Osteoblast (primary cell): Measurements from ENCODE around the gene MRPL50. TPM values are rescaled to one million over a fixed set of nuclear protein-coding genes. Genes with fewer than 3 reads are reported as not detected.

Source experiments
- DNase-seq: peaks from one replicate; pipeline ENCODE4 v3.0.0; 2011; ENCODE audit warnings: low spot score, mixed read lengths; ENCODE audit not compliant: insufficient read length; ENCODE audit errors: missing footprints
- H2AFZ ChIP-seq: 2 replicates; pipeline ENCODE4 v1.6.0; 2011; ENCODE audit warnings: mild to moderate bottlenecking, low read length
- H3K27ac ChIP-seq: 2 replicates; pipeline ENCODE4 v1.5.1; 2011; ENCODE audit warnings: mild to moderate bottlenecking, low read depth, low read length, moderate library complexity
- H3K27me3 ChIP-seq: 2 replicates; pipeline ENCODE4 v1.6.0; 2012; ENCODE audit warnings: mild to moderate bottlenecking, control low read depth, inconsistent platforms, low read length, moderate library complexity; ENCODE audit not compliant: insufficient read depth
- H3K36me3 ChIP-seq: 2 replicates; pipeline ENCODE4 v1.5.1; 2011; ENCODE audit warnings: mild to moderate bottlenecking, low read length, control low read depth, moderate library complexity; ENCODE audit not compliant: insufficient read depth
- H3K4me1 ChIP-seq: 2 replicates; pipeline ENCODE4 v1.5.1; 2011; ENCODE audit warnings: mild to moderate bottlenecking, low read length, control low read depth, moderate library complexity; ENCODE audit not compliant: insufficient read depth
- H3K4me2 ChIP-seq: 2 replicates; pipeline ENCODE4 v1.6.0; 2011; ENCODE audit warnings: mild to moderate bottlenecking, low read length; ENCODE audit not compliant: insufficient read depth
- H3K4me3 ChIP-seq: fragments of 200-600 bp; sonication (generic); 3 replicates; pipeline ENCODE4 v1.5.1; 2012; ENCODE audit warnings: mild to moderate bottlenecking, low read length, inconsistent platforms; ENCODE audit not compliant: insufficient read depth
- H3K79me2 ChIP-seq: 2 replicates; pipeline ENCODE4 v1.6.0; 2012; ENCODE audit warnings: mild to moderate bottlenecking, low read length, control low read depth, inconsistent platforms; ENCODE audit not compliant: insufficient read depth
- H3K9me3 ChIP-seq: 2 replicates; pipeline ENCODE4 v1.5.1; 2011; ENCODE audit warnings: low read depth, low read length, control low read depth
- H4K20me1 ChIP-seq: 2 replicates; pipeline ENCODE4 v1.6.0; 2012; ENCODE audit warnings: mild to moderate bottlenecking, low read length, control low read depth; ENCODE audit not compliant: insufficient read depth
- total RNA-seq: library from RNA; depleted of rRNA; stranded (reverse); fragments of >200 nt; gene quantifications from 2 replicates; pipeline ENCODE4 v1.2.3, GENCODE V29; 2012
- TF ChIP-seq, protein P1 (sequence below): IDR thresholded peaks from 2 replicates; pipeline ENCODE4 v1.5.1; 2011; ENCODE audit warnings: mild to moderate bottlenecking, low read depth, low read length, moderate library complexity; ENCODE audit errors: extremely low read depth

The MRPL50 gene
- total RNA-seq, 1 donor, result 12.3 TPM

DNA sequence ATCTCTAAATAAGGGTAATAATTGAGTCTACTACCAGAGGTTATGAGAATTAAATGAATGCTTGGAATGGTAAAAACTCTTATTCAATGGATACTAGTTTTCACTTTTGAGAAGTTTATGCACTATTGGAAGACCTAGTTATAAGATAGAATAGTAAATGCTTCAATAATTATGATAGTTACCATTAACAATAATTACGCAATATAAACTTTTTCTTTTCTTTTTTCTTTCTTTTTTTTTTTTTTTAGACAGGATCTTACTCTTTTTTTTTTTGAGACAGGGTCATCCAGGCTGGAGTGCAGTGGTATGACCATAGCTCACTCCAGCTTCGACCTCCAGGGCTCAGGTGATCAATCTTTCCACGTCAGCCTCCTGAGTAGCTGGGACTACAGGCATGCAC lies 30.5 kb upstream of the MRPL50 start:
- no peak overlapping the region for H3K4me2 ChIP-seq
- no peak for DNase-seq
- H3K27me3 ChIP-seq, result no peaks in the 10 kb centered on the region
- H3K9me3 ChIP-seq, result no peaks in the 10 kb centered on the region
- H4K20me1 ChIP-seq, result no peaks in the 10 kb centered on the region
- TF ChIP-seq, protein P1, sequence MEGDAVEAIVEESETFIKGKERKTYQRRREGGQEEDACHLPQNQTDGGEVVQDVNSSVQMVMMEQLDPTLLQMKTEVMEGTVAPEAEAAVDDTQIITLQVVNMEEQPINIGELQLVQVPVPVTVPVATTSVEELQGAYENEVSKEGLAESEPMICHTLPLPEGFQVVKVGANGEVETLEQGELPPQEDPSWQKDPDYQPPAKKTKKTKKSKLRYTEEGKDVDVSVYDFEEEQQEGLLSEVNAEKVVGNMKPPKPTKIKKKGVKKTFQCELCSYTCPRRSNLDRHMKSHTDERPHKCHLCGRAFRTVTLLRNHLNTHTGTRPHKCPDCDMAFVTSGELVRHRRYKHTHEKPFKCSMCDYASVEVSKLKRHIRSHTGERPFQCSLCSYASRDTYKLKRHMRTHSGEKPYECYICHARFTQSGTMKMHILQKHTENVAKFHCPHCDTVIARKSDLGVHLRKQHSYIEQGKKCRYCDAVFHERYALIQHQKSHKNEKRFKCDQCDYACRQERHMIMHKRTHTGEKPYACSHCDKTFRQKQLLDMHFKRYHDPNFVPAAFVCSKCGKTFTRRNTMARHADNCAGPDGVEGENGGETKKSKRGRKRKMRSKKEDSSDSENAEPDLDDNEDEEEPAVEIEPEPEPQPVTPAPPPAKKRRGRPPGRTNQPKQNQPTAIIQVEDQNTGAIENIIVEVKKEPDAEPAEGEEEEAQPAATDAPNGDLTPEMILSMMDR, result no peak
- no peak overlapping the region for H3K4me3 ChIP-seq
- H3K36me3 ChIP-seq, result no peaks in the 10 kb centered on the region
- H3K27ac ChIP-seq, result no peak overlapping the region
- H3K4me1 ChIP-seq, result no peaks in the 10 kb centered on the region
- H2AFZ ChIP-seq, result no peak overlapping the region
- H3K79me2 ChIP-seq, result no peaks in the 10 kb centered on the region

DNA sequence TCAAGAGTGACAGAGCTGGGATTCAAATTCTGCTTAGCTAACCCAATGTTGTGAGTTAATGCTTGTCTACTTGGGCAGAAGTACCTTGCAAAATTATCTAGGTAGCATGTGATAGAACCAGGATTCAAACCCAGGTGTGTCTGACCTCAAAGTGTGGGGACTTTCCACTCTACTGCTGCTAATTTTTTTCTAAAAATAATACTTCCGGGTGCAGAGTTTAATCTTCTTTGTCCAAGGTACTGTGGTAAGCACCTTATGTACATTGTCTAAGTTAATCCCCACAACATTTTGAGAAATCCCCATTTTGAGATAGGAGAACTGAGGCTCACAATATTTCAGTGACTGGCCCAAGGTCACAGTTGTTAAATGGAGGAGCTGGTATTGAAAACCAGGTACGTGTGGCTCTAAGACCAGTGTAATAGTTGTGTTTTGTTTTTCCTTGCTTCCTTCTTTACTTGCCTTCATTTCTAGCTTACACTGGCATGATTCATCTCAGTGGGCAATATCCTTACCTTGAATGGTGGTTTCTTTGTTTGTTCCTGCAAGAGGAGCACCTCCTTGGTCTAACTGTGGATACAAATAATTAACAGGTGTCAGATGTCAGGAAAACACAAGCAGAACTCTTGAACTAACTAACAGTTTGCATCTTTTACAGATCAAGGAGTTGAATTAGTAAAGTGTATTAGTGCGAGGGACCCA lies 29.7 kb upstream of the MRPL50 start:
- Histone ChIP-seq H3K27me3 (no peaks in the 10 kb centered on the region), H3K4me2 (no peak overlapping the region), H4K20me1 (no peaks in the 10 kb centered on the region), H3K79me2 (no peaks in the 10 kb centered on the region), H3K9me3 (no peaks in the 10 kb centered on the region), H3K27ac (no peak overlapping the region), H3K4me1 (no peaks in the 10 kb centered on the region), H3K4me3 (no peak overlapping the region), H2AFZ (no peak overlapping the region), H3K36me3 (no peaks in the 10 kb centered on the region)
- TF ChIP-seq, protein P1, result no peak
- peak; percentile 35 for DNase-seq

DNA sequence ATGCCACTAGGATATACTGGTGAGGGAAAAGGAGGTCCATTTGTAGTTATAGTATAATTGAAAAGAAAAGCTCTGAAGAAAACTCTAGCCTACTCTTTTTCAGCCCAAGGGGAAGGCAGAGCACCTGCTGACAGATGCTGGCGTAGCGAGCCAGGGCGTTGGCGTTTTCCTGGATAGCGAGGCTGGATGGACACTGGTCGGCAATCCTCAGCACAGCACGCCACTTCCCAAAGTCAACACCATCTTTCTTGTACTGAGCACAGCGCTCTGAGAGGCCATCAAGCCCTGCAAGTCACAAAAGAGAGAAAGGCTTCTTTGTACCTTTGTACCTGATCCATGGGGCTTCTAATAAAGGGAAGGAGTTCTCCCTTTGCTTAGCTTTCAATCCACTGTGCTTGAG lies 28.9 kb upstream of the MRPL50 start:
- Histone ChIP-seq H3K79me2 (no peaks in the 10 kb centered on the region), H3K27ac (no peak overlapping the region), H3K4me3 (no peak overlapping the region), H3K36me3 (no peaks in the 10 kb centered on the region), H3K4me1 (no peaks in the 10 kb centered on the region), H3K4me2 (no peak overlapping the region), H2AFZ (no peak overlapping the region), H3K27me3 (no peaks in the 10 kb centered on the region), H4K20me1 (no peaks in the 10 kb centered on the region), H3K9me3 (no peaks in the 10 kb centered on the region)
- TF ChIP-seq, protein P1, result no peak
- DNase-seq, result no peak

DNA sequence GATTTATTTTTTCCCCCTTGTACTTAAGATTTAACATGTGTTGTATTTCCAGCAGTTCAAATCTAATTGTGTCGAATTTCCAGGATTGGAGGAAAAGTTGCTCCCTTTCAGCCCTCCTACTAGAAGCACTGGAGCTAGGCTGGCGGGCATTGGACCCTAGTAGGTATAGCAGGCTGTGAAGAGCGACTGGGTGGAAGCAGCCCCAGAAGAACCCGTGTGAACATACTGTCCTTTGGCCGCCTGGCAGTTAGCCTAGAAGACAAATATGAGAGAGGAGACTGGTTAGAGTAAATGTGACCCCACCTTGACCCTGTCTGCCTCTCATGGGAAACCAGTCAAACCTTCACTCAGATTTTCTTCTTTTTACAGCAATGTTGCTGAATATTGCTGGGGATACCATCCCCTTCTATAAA lies 23.2 kb upstream of the MRPL50 start:
- peaks cover 5% of the 10 kb centered on the region for H3K4me1 ChIP-seq
- H3K9me3 ChIP-seq, result no peaks in the 10 kb centered on the region
- TF ChIP-seq, protein P1, result no peak
- H2AFZ ChIP-seq, result no peak overlapping the region
- H3K79me2 ChIP-seq, result no peaks in the 10 kb centered on the region
- no peak overlapping the region for H3K4me3 ChIP-seq
- no peaks in the 10 kb centered on the region for H3K27me3 ChIP-seq
- H3K27ac ChIP-seq, result no peak overlapping the region
- no peak for DNase-seq
- no peaks in the 10 kb centered on the region for H4K20me1 ChIP-seq
- no peak overlapping the region for H3K4me2 ChIP-seq
- no peaks in the 10 kb centered on the region for H3K36me3 ChIP-seq
